Mesendoderm (in vitro differentiated cells): ENCODE data around the gene TSLP.

Experiments
- DNase-seq: peaks from one replicate; pipeline ENCODE4 v3.0.0; 2013
- H2AK5ac ChIP-seq: 2 replicates; pipeline ENCODE4 v1.6.1; 2013; ENCODE audit warnings: low read length, inconsistent platforms
- H2BK120ac ChIP-seq: 2 replicates; pipeline ENCODE4 v1.6.1; 2013; ENCODE audit warnings: low read depth, mild to moderate bottlenecking, low read length, moderate library complexity, mixed read lengths
- H2BK15ac ChIP-seq: replicated peaks from 2 replicates; pipeline ENCODE4 v1.6.1; 2013; ENCODE audit warnings: low read depth, mild to moderate bottlenecking, moderate library complexity
- H2BK5ac ChIP-seq: 2 replicates; pipeline ENCODE4 v1.6.1; 2013; ENCODE audit warnings: low read length, inconsistent platforms
- H3K18ac ChIP-seq: 2 replicates; pipeline ENCODE4 v1.6.1; 2013; ENCODE audit warnings: mild to moderate bottlenecking, low read length, mixed read lengths
- H3K23ac ChIP-seq: one replicate; pipeline ENCODE4 v1.6.1; 2013; ENCODE audit warnings: low read length
- H3K27ac ChIP-seq: 2 replicates; pipeline ENCODE4 v1.5.1; 2013; ENCODE audit warnings: low read depth, mild to moderate bottlenecking, inconsistent platforms, low read length, moderate library complexity
- H3K27me3 ChIP-seq: 2 replicates; pipeline ENCODE4 v1.6.1; 2013; ENCODE audit warnings: low read length, control low read depth, mild to moderate bottlenecking, inconsistent platforms; ENCODE audit not compliant: insufficient read depth, poor library complexity
- H3K36me3 ChIP-seq: 2 replicates; pipeline ENCODE4 v1.6.1; 2013; ENCODE audit warnings: low read length, inconsistent platforms; ENCODE audit not compliant: control insufficient read depth, insufficient read depth
- H3K4ac ChIP-seq: one replicate; pipeline ENCODE4 v1.6.1; 2013; ENCODE audit warnings: low read depth, mild to moderate bottlenecking, low read length, moderate library complexity
- H3K4me1 ChIP-seq: 2 replicates; pipeline ENCODE4 v1.6.1; 2013; ENCODE audit warnings: low read depth, low read length, inconsistent platforms; ENCODE audit not compliant: control insufficient read depth
- H3K4me2 ChIP-seq: 2 replicates; pipeline ENCODE4 v1.6.1; 2013; ENCODE audit warnings: low read length
- H3K4me3 ChIP-seq: 2 replicates; pipeline ENCODE4 v1.5.1; 2013; ENCODE audit warnings: mild to moderate bottlenecking, low read length
- H3K56ac ChIP-seq: one replicate; pipeline ENCODE4 v1.6.1; 2013; ENCODE audit warnings: low read length
- H3K79me1 ChIP-seq: 2 replicates; pipeline ENCODE4 v1.6.1; 2013; ENCODE audit warnings: low read length, inconsistent platforms
- H3K79me2 ChIP-seq: 2 replicates; pipeline ENCODE4 v1.6.1; 2013; ENCODE audit warnings: mild to moderate bottlenecking, low read length; ENCODE audit not compliant: control insufficient read depth, insufficient read depth
- H3K9ac ChIP-seq: 2 replicates; pipeline ENCODE4 v1.6.1; 2013; ENCODE audit warnings: low read length, inconsistent platforms
- H4K5ac ChIP-seq: one replicate; pipeline ENCODE4 v1.6.1; 2013; ENCODE audit warnings: low read length
- H4K8ac ChIP-seq: one replicate; pipeline ENCODE4 v1.6.1; 2013; ENCODE audit warnings: low read depth, mild to moderate bottlenecking, control low read depth, low read length, moderate library complexity
- WGBS: extraction: QIAGEN DNeasy Blood & Tissue Kit; methylation state at CpG from one replicate; pipeline ENCODE4 v1.1.7; 2013; ENCODE audit warnings: low lambda C conversion rate, missing lambda C conversion rate; ENCODE audit not compliant: insufficient coverage; ENCODE audit errors: extremely low coverage; 5-methylcytosine and 5-hydroxymethylcytosine counted together

TSLP gene

GRCh38 chr5:111121926-111122325, 50.4 kb downstream of the TSLP start:
- H3K4me3 ChIP-seq = no peak overlapping the region
- H3K56ac ChIP-seq = no peak overlapping the region
- H2AK5ac ChIP-seq = no peak overlapping the region
- no peaks in the 10 kb centered on the region for H3K79me1 ChIP-seq
- no peak overlapping the region for H3K27ac ChIP-seq
- H2BK15ac ChIP-seq = no peak overlapping the region
- no peak overlapping the region for H3K18ac ChIP-seq
- H3K36me3 ChIP-seq = peaks cover 2% of the 10 kb centered on the region
- H3K23ac ChIP-seq = no peak overlapping the region
- no peak overlapping the region for H3K4me2 ChIP-seq
- no peaks in the 10 kb centered on the region for H3K79me2 ChIP-seq
- H3K4me1 ChIP-seq = peaks cover 2% of the 10 kb centered on the region
- no peak overlapping the region for H3K9ac ChIP-seq
- no peaks in the 10 kb centered on the region for H3K27me3 ChIP-seq
- H4K8ac ChIP-seq = no peak overlapping the region
- H4K5ac ChIP-seq = no peak overlapping the region
- H3K4ac ChIP-seq = no peak overlapping the region
- DNase-seq = no peak
- H2BK5ac ChIP-seq = no peak overlapping the region
- no peak overlapping the region for H2BK120ac ChIP-seq

GRCh38 chr5:111122398-111122797, 50.9 kb downstream of the TSLP start:
- Histone ChIP-seq H3K23ac (no peak overlapping the region), H3K4me1 (no peaks in the 10 kb centered on the region), H3K4ac (no peak overlapping the region), H3K79me1 (no peaks in the 10 kb centered on the region), H3K18ac (no peak overlapping the region), H4K5ac (no peak overlapping the region), H3K4me2 (no peak overlapping the region), H3K9ac (no peak overlapping the region), H3K56ac (no peak overlapping the region), H3K4me3 (no peak overlapping the region), H2BK5ac (no peak overlapping the region), H4K8ac (no peak overlapping the region), H2AK5ac (no peak overlapping the region), H3K27ac (no peak overlapping the region), H2BK15ac (no peak overlapping the region), H3K27me3 (no peaks in the 10 kb centered on the region), H3K79me2 (no peaks in the 10 kb centered on the region), H2BK120ac (no peak overlapping the region), H3K36me3 (peaks cover 2% of the 10 kb centered on the region)
- WGBS = no CpG with 5 or more reads among the region's 2 CpGs
- DNase-seq = no peak

GRCh38 chr5:111124793-111125192, 53.3 kb downstream of the TSLP start:
- H3K27ac ChIP-seq = no peak overlapping the region
- H3K4ac ChIP-seq = no peak overlapping the region
- no peak overlapping the region for H2BK15ac ChIP-seq
- no peak overlapping the region for H3K4me3 ChIP-seq
- no peaks in the 10 kb centered on the region for H3K4me1 ChIP-seq
- WGBS = no CpG with 5 or more reads among the region's 1 CpG
- DNase-seq = no peak
- H3K27me3 ChIP-seq = no peaks in the 10 kb centered on the region
- no peak overlapping the region for H3K23ac ChIP-seq
- no peak overlapping the region for H2BK120ac ChIP-seq
- H3K36me3 ChIP-seq = peaks cover 2% of the 10 kb centered on the region
- H3K18ac ChIP-seq = no peak overlapping the region
- no peak overlapping the region for H4K8ac ChIP-seq
- no peaks in the 10 kb centered on the region for H3K79me2 ChIP-seq
- H3K56ac ChIP-seq = no peak overlapping the region
- no peak overlapping the region for H4K5ac ChIP-seq
- no peaks in the 10 kb centered on the region for H3K79me1 ChIP-seq
- H2BK5ac ChIP-seq = no peak overlapping the region
- no peak overlapping the region for H3K4me2 ChIP-seq
- no peak overlapping the region for H2AK5ac ChIP-seq
- no peak overlapping the region for H3K9ac ChIP-seq

- WGBS = no CpG with 5 or more reads among the region's 3 CpGs
These were observed 55.4 kb downstream of the TSLP start for GRCh38 chr5:111126896-111127295.

More at GRCh38 chr5:111126896-111127295, 55.4 kb downstream of the TSLP start:
- Histone ChIP-seq H3K4me1 (no peaks in the 10 kb centered on the region), H3K79me1 (no peaks in the 10 kb centered on the region), H3K18ac (no peak overlapping the region), H3K4ac (no peak overlapping the region), H2BK15ac (no peak overlapping the region), H3K4me3 (no peak overlapping the region), H3K23ac (no peak overlapping the region), H2BK5ac (no peak overlapping the region), H3K36me3 (peaks cover 2% of the 10 kb centered on the region), H3K56ac (no peak overlapping the region), H3K9ac (no peak overlapping the region), H3K79me2 (no peaks in the 10 kb centered on the region), H2BK120ac (no peak overlapping the region), H4K8ac (no peak overlapping the region), H2AK5ac (no peak overlapping the region), H3K4me2 (no peak overlapping the region), H3K27ac (no peak overlapping the region), H3K27me3 (no peaks in the 10 kb centered on the region), H4K5ac (no peak overlapping the region)
- peak; percentile 70 for DNase-seq
